HCT116 (cell line): ENCODE results near the gene CDH4.

ENCODE experiments used
- CEBPB ChIP-seq: IDR thresholded peaks from 2 replicates; pipeline ENCODE4 v1.6.1; 2012; ENCODE audit warnings: low read depth
- CTCF ChIP-seq, 3 experiments: fragments of 200-600 bp in 1 of 3; sonication (generic) in 1 of 3; IDR thresholded peaks in 2 of 3; conservative IDR thresholded peaks in 1 of 3; 2 replicates each; pipeline ENCODE4 v1.5.1; 2012 to 2017; ENCODE audit warnings: low read depth in 2 of 3, low read length in 2 of 3, antibody characterized with exemption in 1 of 3, borderline replicate concordance in 1 of 3, control low read depth in 1 of 3, mild to moderate bottlenecking in 1 of 3, mixed read lengths in 1 of 3, mixed run types in 1 of 3, moderate library complexity in 1 of 3; ENCODE audit not compliant: insufficient read depth in 1 of 3
- EZH2 ChIP-seq: fragments of 200-600 bp; sonication (generic); IDR thresholded peaks from 2 replicates; pipeline ENCODE4 v1.6.1; 2017; ENCODE audit warnings: antibody characterized with exemption, mixed run types
- MAX ChIP-seq: IDR thresholded peaks from 2 replicates; pipeline ENCODE4 v1.6.1; 2012
- POLR2A ChIP-seq: IDR thresholded peaks from 2 replicates; pipeline ENCODE4 v1.7.0; 2011; ENCODE audit warnings: borderline replicate concordance; ENCODE audit not compliant: insufficient read depth, insufficient read length; ENCODE audit errors: extremely low read depth
- POLR2AphosphoS5 ChIP-seq: IDR thresholded peaks from 2 replicates; pipeline ENCODE4 v1.6.1; 2011; ENCODE audit warnings: mild to moderate bottlenecking, low read depth, low read length, moderate library complexity
- RAD21 ChIP-seq: IDR thresholded peaks from 2 replicates; pipeline ENCODE4 v1.6.1; 2012; ENCODE audit warnings: low read depth, mild to moderate bottlenecking
- SIN3A ChIP-seq: IDR thresholded peaks from 2 replicates; pipeline ENCODE4 v1.6.1; 2012; ENCODE audit warnings: low read depth
- SP1 ChIP-seq: IDR thresholded peaks from 2 replicates; pipeline ENCODE4 v1.6.1; 2012; ENCODE audit warnings: low read depth
- SRF ChIP-seq: IDR thresholded peaks from 2 replicates; pipeline ENCODE4 v1.6.1; 2012; ENCODE audit warnings: low read depth
- ZBTB33 ChIP-seq: IDR thresholded peaks from 2 replicates; pipeline ENCODE4 v1.6.1; 2011; ENCODE audit warnings: mild to moderate bottlenecking, low read length, moderate library complexity; ENCODE audit not compliant: insufficient replicate concordance; ENCODE audit errors: extremely low read depth
- ZNF274 ChIP-seq: fragments of 200-500 bp; sonication (Bioruptor generic); IDR thresholded peaks from 2 replicates; pipeline ENCODE4 v1.6.1; 2014; ENCODE audit warnings: mild to moderate bottlenecking, low read depth, low read length, inconsistent platforms
- TF ChIP-seq, protein P1 (sequence below): IDR thresholded peaks from 2 replicates; pipeline ENCODE4 v1.6.1; 2012; ENCODE audit warnings: low read depth

DNA sequence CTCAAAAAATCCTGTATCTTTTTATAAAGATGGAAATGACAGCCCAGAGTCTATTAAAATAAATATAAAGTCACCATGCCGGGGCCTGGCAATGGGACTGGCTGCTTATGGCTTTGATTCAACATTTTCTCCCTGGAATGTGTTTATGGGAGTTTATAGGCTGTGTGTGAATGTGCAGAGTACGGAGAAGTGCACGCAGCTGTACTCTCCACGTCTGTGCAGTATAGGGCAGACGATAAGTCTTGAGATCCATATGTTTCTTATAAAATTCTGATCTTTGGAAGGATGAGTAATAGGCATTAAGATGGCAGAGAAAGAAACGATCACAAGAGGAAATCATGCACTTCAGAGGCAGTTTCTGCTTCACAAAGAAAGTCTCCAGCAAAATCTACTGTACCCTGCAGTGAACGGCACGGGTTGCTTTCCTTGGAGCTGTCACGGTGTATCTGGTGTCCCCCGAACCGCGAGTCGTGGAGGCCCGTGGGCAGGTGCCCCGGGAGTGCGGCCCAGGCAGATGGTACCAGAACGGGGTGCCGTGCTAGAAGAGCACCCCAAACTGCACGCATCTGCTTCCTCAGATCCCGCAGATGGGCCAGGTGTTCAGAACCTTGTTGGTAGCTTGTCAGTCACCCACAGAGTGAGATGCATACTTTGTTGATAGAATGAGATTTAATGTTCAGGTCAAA lies 431.1 kb downstream of the CDH4 start:
- TF ChIP-seq MAX (no peak), POLR2AphosphoS5 (no peak), EZH2 (no peak), RAD21 (no peak), CTCF (IDR thresholded peaks at IDR 0.05 in 2 of 3, conservative IDR thresholded peaks at IDR 0.05 in 1 of 3; ENCODE audit: borderline replicate concordance in 1 of 3, insufficient read depth in 1 of 3, low read depth in 2 of 3, low read length in 2 of 3) (no peak), POLR2A (no peak), SIN3A (no peak), ZBTB33 (no peak), SRF (no peak), CEBPB (no peak), SP1 (no peak), ZNF274 (no peak)
- TF ChIP-seq, protein P1, sequence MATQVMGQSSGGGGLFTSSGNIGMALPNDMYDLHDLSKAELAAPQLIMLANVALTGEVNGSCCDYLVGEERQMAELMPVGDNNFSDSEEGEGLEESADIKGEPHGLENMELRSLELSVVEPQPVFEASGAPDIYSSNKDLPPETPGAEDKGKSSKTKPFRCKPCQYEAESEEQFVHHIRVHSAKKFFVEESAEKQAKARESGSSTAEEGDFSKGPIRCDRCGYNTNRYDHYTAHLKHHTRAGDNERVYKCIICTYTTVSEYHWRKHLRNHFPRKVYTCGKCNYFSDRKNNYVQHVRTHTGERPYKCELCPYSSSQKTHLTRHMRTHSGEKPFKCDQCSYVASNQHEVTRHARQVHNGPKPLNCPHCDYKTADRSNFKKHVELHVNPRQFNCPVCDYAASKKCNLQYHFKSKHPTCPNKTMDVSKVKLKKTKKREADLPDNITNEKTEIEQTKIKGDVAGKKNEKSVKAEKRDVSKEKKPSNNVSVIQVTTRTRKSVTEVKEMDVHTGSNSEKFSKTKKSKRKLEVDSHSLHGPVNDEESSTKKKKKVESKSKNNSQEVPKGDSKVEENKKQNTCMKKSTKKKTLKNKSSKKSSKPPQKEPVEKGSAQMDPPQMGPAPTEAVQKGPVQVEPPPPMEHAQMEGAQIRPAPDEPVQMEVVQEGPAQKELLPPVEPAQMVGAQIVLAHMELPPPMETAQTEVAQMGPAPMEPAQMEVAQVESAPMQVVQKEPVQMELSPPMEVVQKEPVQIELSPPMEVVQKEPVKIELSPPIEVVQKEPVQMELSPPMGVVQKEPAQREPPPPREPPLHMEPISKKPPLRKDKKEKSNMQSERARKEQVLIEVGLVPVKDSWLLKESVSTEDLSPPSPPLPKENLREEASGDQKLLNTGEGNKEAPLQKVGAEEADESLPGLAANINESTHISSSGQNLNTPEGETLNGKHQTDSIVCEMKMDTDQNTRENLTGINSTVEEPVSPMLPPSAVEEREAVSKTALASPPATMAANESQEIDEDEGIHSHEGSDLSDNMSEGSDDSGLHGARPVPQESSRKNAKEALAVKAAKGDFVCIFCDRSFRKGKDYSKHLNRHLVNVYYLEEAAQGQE, result no peak
